ENCODE measurements around the gene RBPMS2.

GRCh38 chr15:64706011-64706911 is 69.1 kb downstream of the RBPMS2 start:
- no peak for TF ChIP-seq CTCF (IDR thresholded peaks at IDR 0.05)
- no peak for TF ChIP-seq EZH2 (IDR thresholded peaks at IDR 0.05; ENCODE audit: borderline replicate concordance, insufficient read depth, low read depth, low read length, poor library complexity, severe bottlenecking)

All from B cell (primary cell).